Bronchial epithelial cell (primary cell): Measurements from ENCODE around the gene SCUBE1. TPM values are rescaled to one million over a fixed set of nuclear protein-coding genes. Genes with fewer than 3 reads are reported as not detected.

Source experiments
- DNase-seq: peaks from one replicate; pipeline ENCODE4 v3.0.0-alpha.2; 2010; ENCODE audit warnings: low read depth
- FAIRE-seq: peaks from 2 replicates; lab custom pipeline; 2011; peaks lifted over from hg19 to GRCh38; lab: Jason Lieb, UNC
- H3K27me3 ChIP-seq: 2 replicates; pipeline ENCODE4 v1.5.1; 2011; ENCODE audit warnings: low read length; ENCODE audit not compliant: control insufficient read depth, insufficient read depth
- H3K36me3 ChIP-seq: 2 replicates; pipeline ENCODE4 v1.5.1; 2011; ENCODE audit warnings: low read length; ENCODE audit not compliant: control insufficient read depth, insufficient read depth
- H3K4me3 ChIP-seq: 2 replicates; pipeline ENCODE4 v1.5.1; 2011; ENCODE audit warnings: mild to moderate bottlenecking, low read depth, low read length, control low read depth
- total RNA-seq: library from RNA; depleted of rRNA; stranded (reverse); fragments of >200 nt; gene quantifications from 2 replicates; pipeline ENCODE4 v1.2.1, GENCODE V29; 2014
- TF ChIP-seq, protein P1 (sequence below): IDR thresholded peaks from 2 replicates; pipeline ENCODE4 v1.5.1; 2011; ENCODE audit warnings: mild to moderate bottlenecking, moderate library complexity, low read length, control low read depth, inconsistent platforms; ENCODE audit not compliant: insufficient read depth, severe bottlenecking

The SCUBE1 gene
- total RNA-seq, 1 donor from 2014 or later, result under 0.01 TPM

DNA sequence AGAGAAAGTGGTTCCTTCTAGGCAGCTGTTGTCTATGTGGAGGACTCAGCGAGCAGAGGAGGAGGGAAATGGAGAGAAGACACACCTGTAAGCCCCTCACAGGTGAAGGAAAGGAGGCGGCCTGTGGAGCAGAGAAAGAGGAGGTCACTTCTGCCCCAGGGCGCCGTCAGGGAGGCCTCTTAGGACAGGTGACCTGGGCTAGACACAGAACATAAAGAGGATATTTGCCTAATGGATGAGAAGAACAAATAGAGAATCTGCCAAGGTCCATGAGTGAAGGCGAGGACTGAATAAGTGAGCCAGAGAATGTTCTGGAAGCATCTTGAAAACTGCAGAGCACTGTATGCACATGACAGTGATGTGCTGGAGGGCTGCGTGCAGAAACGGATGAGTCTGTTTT is 2.2 kb upstream of the SCUBE1 start:
- TF ChIP-seq, protein P1, sequence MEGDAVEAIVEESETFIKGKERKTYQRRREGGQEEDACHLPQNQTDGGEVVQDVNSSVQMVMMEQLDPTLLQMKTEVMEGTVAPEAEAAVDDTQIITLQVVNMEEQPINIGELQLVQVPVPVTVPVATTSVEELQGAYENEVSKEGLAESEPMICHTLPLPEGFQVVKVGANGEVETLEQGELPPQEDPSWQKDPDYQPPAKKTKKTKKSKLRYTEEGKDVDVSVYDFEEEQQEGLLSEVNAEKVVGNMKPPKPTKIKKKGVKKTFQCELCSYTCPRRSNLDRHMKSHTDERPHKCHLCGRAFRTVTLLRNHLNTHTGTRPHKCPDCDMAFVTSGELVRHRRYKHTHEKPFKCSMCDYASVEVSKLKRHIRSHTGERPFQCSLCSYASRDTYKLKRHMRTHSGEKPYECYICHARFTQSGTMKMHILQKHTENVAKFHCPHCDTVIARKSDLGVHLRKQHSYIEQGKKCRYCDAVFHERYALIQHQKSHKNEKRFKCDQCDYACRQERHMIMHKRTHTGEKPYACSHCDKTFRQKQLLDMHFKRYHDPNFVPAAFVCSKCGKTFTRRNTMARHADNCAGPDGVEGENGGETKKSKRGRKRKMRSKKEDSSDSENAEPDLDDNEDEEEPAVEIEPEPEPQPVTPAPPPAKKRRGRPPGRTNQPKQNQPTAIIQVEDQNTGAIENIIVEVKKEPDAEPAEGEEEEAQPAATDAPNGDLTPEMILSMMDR, result no peak
- Histone ChIP-seq H3K36me3 (no peaks in the 10 kb centered on the region), H3K27me3 (peaks cover 22% of the 10 kb centered on the region), H3K4me3 (no peak overlapping the region)
- FAIRE-seq, result no peak
- DNase-seq, result no peak

DNA sequence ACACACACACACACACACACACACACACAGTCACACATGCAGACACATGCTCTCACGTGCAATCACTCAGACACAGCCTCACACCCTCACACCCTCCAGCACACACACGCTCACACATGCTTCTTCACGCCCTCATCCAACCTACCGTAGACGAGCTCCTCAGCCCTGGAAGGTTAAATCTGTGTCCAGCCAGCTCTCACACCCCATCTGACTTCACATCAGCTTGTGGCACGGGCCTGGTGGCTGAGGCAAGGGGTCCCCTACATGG is 1.3 kb upstream of the SCUBE1 start:
- no peak for DNase-seq
- Histone ChIP-seq H3K27me3 (peaks cover 22% of the 10 kb centered on the region), H3K4me3 (no peak overlapping the region), H3K36me3 (no peaks in the 10 kb centered on the region)
- TF ChIP-seq, protein P1, result no peak
- FAIRE-seq, result no peak

DNA sequence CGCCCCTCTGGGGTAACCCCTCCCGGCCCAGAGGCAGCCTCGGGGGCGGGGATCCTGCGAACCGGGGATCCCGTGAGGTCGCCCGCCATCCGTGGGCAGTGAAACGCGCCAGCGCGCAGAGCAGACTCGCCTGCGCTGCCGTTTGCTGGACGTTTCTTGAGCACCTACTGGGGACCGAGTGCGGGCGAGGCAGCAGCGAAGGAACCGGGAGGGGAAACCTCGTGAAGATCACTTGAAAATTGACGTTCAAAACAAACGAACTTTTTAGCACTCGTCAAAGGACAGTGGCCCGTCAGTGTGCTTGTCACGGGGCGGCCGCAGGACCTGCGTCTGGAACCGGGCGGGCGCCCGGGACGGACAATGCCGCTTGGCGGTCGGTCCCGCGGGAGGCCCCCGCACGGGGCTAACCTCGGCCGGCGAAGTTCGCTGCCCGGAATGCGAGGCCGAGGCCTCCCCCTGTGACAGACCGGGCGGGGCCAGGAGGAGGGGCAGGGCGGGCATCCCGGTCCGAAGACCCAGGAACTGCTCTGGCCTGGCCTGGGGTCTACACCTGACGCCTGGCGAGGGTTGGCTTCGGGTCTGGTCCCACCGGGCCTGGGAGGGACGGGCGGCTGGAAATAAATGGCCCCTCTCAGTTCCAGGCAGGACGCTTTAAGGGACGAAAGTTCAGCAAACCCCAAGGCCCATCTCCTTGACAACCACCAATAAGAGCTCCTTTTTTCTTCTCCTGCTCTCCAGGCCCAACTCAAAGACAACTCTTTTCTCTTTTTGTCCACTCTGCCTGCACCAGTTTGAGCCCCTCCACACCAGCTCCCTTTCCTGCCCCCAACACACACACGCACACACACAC is 723 bp upstream of the SCUBE1 start:
- no peak for DNase-seq
- TF ChIP-seq, protein P1, result no peak
- no peaks in the 10 kb centered on the region for H3K36me3 ChIP-seq
- H3K4me3 ChIP-seq, result no peak overlapping the region
- peaks cover 22% of the 10 kb centered on the region for H3K27me3 ChIP-seq
- FAIRE-seq, result no peak

DNA sequence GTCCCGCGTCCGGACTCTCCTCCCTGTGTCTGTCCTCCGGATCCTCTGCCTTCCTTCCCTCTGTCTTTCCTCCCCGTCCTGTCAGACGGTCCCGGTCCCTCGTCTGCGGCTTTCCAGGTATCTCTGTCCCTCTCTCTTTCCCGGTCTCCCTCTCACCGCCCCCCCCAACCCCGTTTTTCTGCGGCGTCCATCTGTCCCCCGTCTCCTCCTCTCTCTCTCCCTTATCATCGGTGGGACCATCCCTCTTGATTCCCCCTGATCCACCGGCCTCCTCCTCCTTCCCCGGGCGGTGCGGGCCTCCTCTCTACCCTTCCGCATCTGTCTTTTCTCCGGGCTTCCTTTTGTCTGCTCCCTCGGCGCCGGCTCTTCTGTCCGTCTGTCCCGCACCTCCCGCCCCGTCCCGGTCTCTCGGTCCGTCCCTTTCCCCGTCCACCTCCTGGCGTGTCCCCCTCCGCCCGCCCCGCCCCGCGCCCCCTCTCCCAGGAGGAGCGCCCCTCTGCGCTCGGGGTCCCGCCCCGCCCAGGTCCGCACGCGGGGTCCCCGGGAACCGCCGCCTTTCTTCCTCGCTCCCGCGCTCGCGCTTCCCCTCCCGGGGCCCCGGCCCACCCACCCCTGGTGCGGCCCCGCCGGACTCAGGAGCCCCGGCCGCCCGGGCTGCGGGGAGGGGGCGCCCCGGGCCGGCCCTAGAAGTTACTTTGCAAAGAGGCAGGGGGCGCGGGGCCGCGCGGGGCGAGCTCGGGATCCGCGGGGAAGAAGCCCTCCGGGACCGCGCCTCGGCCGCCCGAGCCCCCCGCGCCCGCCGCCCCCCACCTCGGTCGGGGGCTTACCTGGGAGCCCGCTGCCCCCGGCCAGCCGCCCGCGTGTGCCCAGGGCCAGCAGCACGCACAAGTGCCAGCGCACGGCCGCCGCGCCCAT is 568 bp downstream of the SCUBE1 start:
- TF ChIP-seq, protein P1, result no peak
- Histone ChIP-seq H3K27me3 (peaks cover 22% of the 10 kb centered on the region), H3K36me3 (no peaks in the 10 kb centered on the region), H3K4me3 (no peak overlapping the region)
- no peak for FAIRE-seq
- no peak for DNase-seq

DNA sequence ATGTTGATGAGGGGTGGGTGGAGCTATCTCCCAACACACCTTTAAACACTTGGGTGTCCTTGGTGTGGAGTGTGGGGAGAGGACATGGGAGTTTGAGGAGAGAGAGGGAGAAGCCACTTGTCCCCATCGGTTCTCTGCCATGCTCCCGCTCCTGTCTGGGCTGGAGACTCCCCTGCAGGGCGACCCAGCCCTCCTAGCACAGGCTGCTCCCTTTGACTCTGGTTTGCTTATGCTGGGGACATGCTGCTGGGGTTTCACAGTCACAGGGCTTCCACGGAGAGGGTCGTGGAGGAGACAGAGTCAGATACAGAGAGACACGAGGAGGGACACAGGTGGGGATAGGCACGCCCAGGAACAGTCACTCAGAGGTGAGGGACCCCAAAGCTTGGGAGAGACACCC is 1.6 kb downstream of the SCUBE1 start:
- Histone ChIP-seq H3K36me3 (no peaks in the 10 kb centered on the region), H3K27me3 (peaks cover 22% of the 10 kb centered on the region), H3K4me3 (no peak overlapping the region)
- DNase-seq (no peak), FAIRE-seq (no peak)
- TF ChIP-seq, protein P1, result no peak
